H1 (cell line): Measurements from ENCODE around the gene CDH18. TPM values are rescaled to one million over a fixed set of nuclear protein-coding genes. Genes with fewer than 3 reads are reported as not detected.

Experiments
- CHD2 ChIP-seq: IDR thresholded peaks from 2 replicates; pipeline ENCODE4 v1.6.1; 2012; ENCODE audit warnings: low read length, improper control_type of control experiment
- EGR1 ChIP-seq: IDR thresholded peaks from 2 replicates; pipeline ENCODE4 v1.6.1; 2011; ENCODE audit warnings: low read depth, low read length, borderline replicate concordance
- EZH2 ChIP-seq: fragments of 200-600 bp; sonication (generic); IDR thresholded peaks from 2 replicates; pipeline ENCODE4 v1.7.1; 2012; ENCODE audit warnings: low read depth, mild to moderate bottlenecking, moderate library complexity, low read length, inconsistent platforms; ENCODE audit not compliant: severe bottlenecking
- JUN ChIP-seq: IDR thresholded peaks from 2 replicates; pipeline ENCODE4 v1.6.1; 2011; ENCODE audit warnings: low read depth, mild to moderate bottlenecking, improper control_type of control experiment, low read length
- MAFK ChIP-seq: IDR thresholded peaks from 2 replicates; pipeline ENCODE4 v1.6.1; 2012; ENCODE audit warnings: low read depth, mild to moderate bottlenecking, improper control_type of control experiment, low read length
- PHF8 ChIP-seq: fragments of 200-600 bp; sonication (generic); conservative IDR thresholded peaks from 2 replicates; pipeline ENCODE4 v1.7.1; 2012; ENCODE audit warnings: low read depth, mild to moderate bottlenecking, inconsistent platforms, low read length, moderate library complexity
- RAD21 ChIP-seq, 2 experiments: IDR thresholded peaks in 1 of 2; conservative IDR thresholded peaks in 1 of 2; 2 replicates each; pipeline ENCODE4 v1.6.1; 2011; ENCODE audit warnings: low read depth in 2 of 2, low read length in 2 of 2, improper control_type of control experiment in 1 of 2, inconsistent platforms in 1 of 2, mild to moderate bottlenecking in 1 of 2, moderate library complexity in 1 of 2
- TAF1 ChIP-seq: IDR thresholded peaks from 2 replicates; pipeline ENCODE4 v1.6.1; 2011; ENCODE audit warnings: mild to moderate bottlenecking, low read depth, low read length
- TAF7 ChIP-seq: optimal IDR thresholded peaks from 2 replicates; pipeline ENCODE3; 2011; ENCODE audit warnings: low read depth, mild to moderate bottlenecking, inconsistent platforms, low read length, moderate library complexity, borderline replicate concordance
- polyA plus RNA-seq, 7 experiments: library from polyadenylated mRNA; depleted of rRNA in 3 of 7; stranded (reverse) in 5 of 7; unstranded in 2 of 7; fragments of >200 nt in 5 of 7; fragments of 200-250 nt in 2 of 7; gene quantifications; 1 replicate in 5 of 7; 2 replicates in 1 of 7; 4 replicates in 1 of 7; pipeline versions ENCODE4 v1.2.1 to v1.2.3, GENCODE V29; 2011 to 2013; ENCODE audit warnings: missing spikeins in 2 of 7, mixed read lengths in 2 of 7
- total RNA-seq: library from RNA; stranded (reverse); fragmentation: NEBNext Ultra II Directional; extraction: Animal tissue kit (Norgen Biotek cat#: 25700); gene quantifications from 2 replicates; pipeline ENCODE4 v1.2.1, GENCODE V29; 2021
- TF ChIP-seq, protein P1 (sequence below): fragments of 300-600 bp; sonication (generic); IDR thresholded peaks from 2 replicates; pipeline ENCODE4 v1.7.1; 2012; ENCODE audit warnings: low read length, moderate library complexity, mild to moderate bottlenecking, inconsistent platforms; ENCODE audit not compliant: insufficient replicate concordance
- TF ChIP-seq, protein P2 (sequence below): IDR thresholded peaks from 2 replicates; pipeline ENCODE4 v1.6.1; 2012; ENCODE audit warnings: inconsistent platforms

Gene CDH18
- total and polyA plus RNA-seq, 2 of the 8 experiments (the other 6 are each of a cell fraction or from before 2014, with no cell fraction given): 0.30 to 0.32 TPM

DNA sequence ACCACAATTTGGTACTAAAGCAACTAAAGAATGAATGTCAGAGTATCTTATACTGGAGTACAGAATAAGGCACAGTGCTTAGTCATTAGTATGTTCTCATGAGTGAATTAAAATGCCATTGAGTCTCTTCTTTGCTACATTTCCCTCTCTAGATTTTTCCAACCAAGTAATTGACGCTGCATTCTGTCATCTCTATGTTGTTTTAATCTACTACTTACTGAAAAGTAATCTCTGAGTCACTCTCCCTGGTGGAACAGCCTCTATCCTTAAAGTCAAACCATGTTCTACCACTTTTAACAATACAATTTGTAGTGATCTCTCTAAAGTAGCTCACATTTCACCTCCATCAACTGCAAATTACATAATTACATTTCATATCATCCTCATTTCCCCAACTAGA, 495.1 kb downstream of the CDH18 start (continued):
- TF ChIP-seq, protein P1, sequence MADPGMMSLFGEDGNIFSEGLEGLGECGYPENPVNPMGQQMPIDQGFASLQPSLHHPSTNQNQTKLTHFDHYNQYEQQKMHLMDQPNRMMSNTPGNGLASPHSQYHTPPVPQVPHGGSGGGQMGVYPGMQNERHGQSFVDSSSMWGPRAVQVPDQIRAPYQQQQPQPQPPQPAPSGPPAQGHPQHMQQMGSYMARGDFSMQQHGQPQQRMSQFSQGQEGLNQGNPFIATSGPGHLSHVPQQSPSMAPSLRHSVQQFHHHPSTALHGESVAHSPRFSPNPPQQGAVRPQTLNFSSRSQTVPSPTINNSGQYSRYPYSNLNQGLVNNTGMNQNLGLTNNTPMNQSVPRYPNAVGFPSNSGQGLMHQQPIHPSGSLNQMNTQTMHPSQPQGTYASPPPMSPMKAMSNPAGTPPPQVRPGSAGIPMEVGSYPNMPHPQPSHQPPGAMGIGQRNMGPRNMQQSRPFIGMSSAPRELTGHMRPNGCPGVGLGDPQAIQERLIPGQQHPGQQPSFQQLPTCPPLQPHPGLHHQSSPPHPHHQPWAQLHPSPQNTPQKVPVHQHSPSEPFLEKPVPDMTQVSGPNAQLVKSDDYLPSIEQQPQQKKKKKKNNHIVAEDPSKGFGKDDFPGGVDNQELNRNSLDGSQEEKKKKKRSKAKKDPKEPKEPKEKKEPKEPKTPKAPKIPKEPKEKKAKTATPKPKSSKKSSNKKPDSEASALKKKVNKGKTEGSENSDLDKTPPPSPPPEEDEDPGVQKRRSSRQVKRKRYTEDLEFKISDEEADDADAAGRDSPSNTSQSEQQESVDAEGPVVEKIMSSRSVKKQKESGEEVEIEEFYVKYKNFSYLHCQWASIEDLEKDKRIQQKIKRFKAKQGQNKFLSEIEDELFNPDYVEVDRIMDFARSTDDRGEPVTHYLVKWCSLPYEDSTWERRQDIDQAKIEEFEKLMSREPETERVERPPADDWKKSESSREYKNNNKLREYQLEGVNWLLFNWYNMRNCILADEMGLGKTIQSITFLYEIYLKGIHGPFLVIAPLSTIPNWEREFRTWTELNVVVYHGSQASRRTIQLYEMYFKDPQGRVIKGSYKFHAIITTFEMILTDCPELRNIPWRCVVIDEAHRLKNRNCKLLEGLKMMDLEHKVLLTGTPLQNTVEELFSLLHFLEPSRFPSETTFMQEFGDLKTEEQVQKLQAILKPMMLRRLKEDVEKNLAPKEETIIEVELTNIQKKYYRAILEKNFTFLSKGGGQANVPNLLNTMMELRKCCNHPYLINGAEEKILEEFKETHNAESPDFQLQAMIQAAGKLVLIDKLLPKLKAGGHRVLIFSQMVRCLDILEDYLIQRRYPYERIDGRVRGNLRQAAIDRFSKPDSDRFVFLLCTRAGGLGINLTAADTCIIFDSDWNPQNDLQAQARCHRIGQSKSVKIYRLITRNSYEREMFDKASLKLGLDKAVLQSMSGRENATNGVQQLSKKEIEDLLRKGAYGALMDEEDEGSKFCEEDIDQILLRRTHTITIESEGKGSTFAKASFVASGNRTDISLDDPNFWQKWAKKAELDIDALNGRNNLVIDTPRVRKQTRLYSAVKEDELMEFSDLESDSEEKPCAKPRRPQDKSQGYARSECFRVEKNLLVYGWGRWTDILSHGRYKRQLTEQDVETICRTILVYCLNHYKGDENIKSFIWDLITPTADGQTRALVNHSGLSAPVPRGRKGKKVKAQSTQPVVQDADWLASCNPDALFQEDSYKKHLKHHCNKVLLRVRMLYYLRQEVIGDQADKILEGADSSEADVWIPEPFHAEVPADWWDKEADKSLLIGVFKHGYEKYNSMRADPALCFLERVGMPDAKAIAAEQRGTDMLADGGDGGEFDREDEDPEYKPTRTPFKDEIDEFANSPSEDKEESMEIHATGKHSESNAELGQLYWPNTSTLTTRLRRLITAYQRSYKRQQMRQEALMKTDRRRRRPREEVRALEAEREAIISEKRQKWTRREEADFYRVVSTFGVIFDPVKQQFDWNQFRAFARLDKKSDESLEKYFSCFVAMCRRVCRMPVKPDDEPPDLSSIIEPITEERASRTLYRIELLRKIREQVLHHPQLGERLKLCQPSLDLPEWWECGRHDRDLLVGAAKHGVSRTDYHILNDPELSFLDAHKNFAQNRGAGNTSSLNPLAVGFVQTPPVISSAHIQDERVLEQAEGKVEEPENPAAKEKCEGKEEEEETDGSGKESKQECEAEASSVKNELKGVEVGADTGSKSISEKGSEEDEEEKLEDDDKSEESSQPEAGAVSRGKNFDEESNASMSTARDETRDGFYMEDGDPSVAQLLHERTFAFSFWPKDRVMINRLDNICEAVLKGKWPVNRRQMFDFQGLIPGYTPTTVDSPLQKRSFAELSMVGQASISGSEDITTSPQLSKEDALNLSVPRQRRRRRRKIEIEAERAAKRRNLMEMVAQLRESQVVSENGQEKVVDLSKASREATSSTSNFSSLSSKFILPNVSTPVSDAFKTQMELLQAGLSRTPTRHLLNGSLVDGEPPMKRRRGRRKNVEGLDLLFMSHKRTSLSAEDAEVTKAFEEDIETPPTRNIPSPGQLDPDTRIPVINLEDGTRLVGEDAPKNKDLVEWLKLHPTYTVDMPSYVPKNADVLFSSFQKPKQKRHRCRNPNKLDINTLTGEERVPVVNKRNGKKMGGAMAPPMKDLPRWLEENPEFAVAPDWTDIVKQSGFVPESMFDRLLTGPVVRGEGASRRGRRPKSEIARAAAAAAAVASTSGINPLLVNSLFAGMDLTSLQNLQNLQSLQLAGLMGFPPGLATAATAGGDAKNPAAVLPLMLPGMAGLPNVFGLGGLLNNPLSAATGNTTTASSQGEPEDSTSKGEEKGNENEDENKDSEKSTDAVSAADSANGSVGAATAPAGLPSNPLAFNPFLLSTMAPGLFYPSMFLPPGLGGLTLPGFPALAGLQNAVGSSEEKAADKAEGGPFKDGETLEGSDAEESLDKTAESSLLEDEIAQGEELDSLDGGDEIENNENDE: no peak
- no peak for TF ChIP-seq TAF1
- no peak for TF ChIP-seq JUN
- TF ChIP-seq RAD21 (IDR thresholded peaks at IDR 0.05 in 1 of 2, conservative IDR thresholded peaks at IDR 0.05 in 1 of 2; ENCODE audit: low read depth in 2 of 2, low read length in 2 of 2): no peak
- no peak for TF ChIP-seq MAFK
- no peak for TF ChIP-seq TAF7
- no peak for TF ChIP-seq EZH2
- TF ChIP-seq, protein P2, sequence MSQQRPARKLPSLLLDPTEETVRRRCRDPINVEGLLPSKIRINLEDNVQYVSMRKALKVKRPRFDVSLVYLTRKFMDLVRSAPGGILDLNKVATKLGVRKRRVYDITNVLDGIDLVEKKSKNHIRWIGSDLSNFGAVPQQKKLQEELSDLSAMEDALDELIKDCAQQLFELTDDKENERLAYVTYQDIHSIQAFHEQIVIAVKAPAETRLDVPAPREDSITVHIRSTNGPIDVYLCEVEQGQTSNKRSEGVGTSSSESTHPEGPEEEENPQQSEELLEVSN: no peak
- no peak for TF ChIP-seq CHD2
- TF ChIP-seq EGR1: no peak
- TF ChIP-seq PHF8: no peak
- TF ChIP-seq, all 59 proteins: peak for 0
